HG02610 (cell line): ENCODE results near the gene RRM2.

ENCODE experiments used
- ATAC-seq: cut with Tn5 transposase; IDR thresholded peaks from one replicate; pipeline ENCODE4 v1.9.1; 2021; ENCODE audit warnings: mild to moderate bottlenecking, moderate library complexity; ENCODE audit not compliant: unreplicated experiment

RRM2 gene

DNA sequence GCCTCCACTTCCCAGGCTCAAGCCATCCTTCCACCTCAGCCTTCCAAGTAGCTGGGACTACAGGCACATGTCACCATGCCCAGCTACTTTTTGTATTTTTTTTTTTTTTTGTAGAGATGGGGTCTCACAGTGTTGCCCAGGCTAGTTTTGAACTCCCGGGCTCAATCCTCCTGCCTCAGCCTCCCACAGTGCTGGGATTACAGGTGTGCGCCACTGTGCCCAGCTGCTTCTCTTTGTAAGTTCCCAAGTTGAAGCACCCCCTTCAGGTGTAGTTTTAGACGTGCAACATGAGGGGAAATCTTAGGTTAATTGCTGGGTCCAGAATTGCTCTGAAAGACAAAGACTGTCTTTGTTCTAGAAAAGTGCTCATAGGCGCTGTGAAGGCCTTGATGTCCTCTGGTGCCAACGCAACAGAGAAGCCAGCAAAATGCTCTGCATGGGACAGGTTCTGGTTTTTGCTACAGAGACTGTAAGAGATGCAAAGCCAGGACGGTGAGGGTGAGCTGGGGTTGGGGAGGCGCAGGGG is 46.6 kb downstream of the RRM2 start:
- ATAC-seq, result no peak

DNA sequence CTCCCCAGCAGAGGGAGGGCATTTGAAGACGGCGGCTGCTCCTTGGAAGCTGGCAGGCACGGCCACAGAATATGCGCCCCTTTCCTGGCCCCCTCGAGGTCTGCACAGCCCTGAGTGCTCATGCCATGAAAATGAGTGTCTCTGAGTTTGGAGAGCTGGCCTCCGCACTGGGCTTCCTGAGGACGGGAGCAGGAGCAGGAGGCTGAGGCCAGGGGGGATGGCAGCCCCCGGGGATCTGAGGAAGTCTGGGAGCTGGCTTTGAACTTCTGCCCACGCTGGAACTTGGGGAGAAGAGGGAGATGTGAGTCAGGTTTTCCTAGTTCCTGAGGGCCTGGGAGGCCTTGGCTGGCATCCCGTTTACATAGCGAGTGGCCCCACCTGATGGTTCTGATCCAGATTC is 47.0 kb downstream of the RRM2 start:
- no peak for ATAC-seq

DNA sequence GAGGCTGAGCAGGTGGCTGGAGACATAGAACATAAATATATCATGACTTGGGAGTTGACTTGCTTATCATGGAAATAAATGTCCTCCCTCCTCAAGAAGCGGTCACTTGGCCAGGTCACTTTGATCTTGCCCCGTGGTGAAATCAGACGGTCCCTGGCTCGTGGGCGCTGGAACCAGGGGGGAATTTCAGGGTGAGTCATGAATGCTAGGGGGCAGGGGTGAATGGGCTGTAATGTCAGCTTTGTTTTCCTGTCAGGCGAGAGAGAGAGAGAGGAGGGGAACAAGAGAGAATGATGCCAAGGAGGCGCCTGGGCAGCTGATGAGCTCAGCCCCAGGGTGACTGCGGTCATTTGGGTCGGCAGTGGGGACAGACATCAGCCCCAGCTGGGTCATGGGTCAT is 47.7 kb downstream of the RRM2 start:
- no peak for ATAC-seq

DNA sequence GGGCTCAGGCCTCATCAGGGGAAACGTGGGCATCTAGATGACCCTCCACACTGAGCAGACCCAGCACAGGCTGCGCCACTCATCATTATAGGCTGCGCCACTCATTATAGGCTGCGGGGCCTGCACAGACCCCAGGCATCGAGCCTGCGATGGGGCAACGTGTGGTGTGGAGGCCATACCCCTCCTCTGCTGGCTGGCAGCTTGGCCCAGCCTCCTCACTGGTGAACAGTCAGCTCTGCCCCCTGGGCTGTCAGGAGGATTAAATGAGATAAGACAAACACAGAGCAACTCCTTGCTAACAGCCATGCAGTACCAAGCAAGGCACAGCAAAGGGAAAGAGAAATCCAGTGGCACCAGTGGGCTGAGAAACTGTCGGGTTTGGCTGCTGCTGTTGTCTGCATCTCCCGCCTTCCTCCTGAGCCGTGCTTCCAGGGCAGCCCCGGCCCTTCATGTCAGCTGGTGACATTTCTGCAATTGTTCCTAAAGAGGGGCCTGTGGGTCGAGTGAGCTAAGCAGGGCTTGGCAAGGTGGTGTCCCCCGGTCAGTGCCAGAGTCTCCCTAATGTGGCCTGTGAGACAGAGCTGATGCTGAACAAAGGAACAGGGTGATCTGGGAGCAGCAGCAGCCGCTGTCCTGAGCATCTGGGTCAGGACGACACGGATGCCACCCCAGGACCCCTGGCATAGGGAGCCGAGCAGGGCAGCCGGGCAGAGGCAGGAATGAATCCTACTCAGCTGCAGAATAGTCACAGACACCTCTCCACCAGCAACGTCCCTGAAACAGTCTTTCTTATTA is 48.7 kb downstream of the RRM2 start:
- no peak for ATAC-seq

DNA sequence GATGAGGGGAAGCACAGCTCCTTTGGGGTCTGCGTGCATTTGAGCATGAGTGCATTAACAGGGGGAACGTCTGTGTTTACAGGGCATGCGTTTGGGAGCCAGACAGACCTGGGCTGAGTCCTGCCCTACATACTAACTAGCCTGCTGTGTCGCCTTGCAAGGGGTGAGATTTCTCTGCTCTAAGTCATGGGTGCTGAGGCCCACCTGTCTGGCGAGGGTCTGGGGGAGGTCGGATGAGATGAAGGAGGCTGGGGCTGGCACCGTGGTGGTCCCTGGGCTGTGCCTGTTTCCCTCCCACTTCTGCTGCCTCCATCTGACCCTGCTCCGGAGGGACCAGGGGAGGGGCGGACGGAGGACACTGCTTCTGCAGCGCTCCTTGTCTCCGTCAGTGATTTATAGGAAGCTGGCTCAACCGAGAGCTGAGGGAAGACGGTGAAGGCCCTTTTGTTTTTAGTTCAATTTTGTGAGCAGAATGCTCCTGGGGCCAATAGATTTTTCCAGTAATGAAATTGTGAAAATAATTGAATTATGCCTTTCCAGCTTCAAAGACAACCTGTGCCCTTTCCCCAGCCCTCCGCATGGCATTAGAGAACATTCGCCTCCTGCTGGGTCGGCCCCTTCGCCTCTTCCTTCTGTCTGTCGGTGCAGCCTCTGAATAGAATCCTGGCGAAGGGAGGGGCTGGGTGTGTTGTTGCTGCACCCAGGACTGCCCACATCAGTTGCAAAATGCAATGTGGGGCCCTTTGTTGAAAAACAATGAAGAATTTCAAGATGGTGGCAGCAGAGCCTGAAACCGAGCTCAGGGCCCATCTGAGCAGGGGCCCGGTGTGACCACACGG is 49.7 kb downstream of the RRM2 start:
- ATAC-seq, result no peak

DNA sequence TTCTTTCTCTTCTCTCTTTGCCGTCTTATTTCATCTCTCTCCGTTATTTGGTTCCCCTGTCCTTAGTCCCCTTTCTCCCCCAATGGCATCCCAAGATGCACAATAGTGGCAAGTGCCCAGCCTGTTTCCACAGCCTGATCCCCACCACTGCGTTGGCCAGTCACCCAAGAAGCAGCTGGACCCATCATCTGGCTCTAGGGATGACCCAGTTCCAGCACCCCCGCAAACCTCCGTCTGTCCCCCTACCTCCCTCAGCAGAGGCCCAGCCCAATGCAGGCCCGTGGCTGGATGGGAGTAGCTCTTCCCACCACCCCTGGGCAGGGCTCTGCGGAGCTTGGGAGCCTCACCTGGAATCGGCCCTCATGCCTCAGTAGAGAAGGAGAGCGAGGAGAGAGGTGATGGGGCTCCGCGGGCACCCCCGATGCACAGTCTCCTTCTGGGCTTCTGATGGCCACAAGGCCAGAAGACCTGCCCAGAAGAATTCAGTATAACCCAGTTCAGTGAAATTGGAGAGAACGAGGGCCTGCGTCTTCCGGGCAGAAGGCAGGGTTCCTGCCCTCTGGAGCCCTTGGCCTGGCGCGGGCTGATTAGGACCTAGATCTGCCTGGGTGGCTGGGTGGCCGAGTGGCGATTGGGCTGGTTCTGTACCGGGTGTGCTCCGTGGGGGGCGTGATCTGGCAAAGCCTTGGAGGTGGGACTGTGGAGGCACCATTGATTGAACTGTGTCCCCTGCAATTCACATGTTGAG is 50.9 kb downstream of the RRM2 start:
- ATAC-seq, result no peak

DNA sequence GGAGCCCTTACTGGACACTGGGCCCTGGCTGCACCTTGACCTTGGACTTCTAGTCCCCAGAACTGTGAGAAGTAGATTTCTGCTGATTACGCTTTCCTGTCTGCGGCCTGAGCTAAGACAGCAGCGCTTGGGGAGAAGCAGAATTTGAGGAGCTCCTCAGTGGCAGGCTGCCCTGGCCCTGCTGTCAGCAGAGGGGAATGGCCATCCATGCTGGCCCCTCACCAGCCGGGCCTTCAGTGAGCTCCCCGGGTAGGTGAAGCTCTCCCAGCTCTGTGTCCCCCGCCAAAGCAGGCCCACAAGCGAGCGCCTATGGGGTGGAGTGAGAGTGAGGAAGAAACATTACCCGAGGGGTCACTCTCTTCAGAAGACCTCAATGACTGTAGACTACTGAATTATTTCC is 51.6 kb downstream of the RRM2 start:
- ATAC-seq, result no peak

DNA sequence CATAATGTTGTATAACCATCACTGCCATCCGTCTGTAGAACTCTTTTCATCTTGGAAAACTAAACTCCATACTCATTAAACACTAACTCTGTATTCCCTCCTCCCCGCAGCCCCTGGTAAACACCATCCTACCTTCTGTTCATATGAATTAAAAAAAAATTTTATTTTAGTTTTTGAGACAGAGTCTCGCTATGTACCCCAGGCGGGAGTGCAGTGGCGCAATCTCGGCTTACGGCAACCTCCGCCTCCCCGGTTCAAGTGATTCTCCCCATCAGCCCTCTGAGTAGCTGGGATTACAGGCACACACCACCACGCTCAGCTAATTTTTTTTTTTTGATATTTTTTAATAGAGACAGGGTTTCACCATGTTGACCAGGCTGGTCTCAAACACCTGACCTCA is 52.9 kb downstream of the RRM2 start:
- no peak for ATAC-seq

DNA sequence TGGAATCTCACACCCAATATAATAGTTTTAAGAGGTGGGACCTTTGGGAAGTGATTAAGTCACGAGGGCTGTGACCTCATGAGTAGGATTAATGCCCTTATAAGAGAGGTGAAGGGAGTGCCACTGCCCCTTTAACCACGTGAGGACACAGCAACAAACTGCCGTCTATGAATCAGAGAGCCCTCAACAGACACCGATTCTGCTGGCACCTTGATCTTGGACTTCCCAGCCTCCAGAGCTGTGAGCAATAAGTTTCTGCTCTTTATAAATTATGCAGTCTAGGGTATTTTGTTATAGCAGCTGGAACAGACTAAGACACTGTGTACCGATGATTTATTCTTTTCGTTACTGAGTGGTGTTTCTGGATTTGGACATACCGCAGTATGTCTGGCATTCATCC is 56.2 kb downstream of the RRM2 start:
- ATAC-seq, result no peak

DNA sequence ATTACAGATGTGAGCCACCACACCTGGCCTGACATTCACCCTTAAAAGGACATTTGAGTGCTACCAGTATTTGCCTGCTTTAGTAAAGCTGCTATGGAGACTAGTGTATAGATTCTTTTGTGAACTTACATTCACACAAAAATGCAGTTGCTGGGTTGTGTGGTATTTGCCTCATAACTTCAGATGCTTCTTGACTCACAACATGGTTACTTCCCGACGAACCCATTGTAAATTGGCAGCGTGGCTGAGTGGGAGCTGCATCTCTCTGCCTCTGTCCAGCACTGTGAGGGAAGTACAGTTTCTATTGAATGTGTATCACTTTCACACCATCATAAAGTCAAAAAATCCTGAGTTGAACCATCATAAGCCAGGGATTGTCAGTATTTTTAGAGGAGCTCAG is 56.9 kb downstream of the RRM2 start:
- no peak for ATAC-seq

DNA sequence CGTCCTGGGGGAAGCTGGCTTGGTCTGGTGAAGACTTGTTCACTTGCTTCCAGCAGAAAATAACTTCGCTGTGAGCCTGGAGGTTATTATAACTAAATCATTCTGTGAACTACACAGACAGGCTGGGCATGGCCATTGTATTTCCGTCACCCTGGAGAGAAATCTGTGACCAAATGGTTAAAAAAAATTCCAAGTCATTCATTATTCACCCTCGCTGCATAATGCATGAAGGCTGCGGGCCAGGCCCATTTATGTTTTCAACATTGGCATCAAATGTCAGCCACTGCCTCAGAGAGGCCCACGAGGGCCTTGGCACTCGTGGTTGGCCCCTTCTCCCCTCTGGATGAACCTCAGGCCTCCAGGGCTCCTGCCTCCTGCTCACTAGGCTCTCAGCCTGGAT is 57.7 kb downstream of the RRM2 start:
- ATAC-seq, result no peak
